Metanephros (tissue), 1 donor: ENCODE measurements around the gene SPATA33. TPM values are rescaled to one million over a fixed set of nuclear protein-coding genes. Genes with fewer than 3 reads are reported as not detected.

Experiments used
- total RNA-seq: library from RNA; depleted of rRNA; stranded (reverse); fragments of >200 nt; gene quantifications from one replicate; pipeline ENCODE4 v1.2.3, GENCODE V29; 2014

SPATA33 gene
- total RNA-seq, result 10.5 TPM

DNA sequence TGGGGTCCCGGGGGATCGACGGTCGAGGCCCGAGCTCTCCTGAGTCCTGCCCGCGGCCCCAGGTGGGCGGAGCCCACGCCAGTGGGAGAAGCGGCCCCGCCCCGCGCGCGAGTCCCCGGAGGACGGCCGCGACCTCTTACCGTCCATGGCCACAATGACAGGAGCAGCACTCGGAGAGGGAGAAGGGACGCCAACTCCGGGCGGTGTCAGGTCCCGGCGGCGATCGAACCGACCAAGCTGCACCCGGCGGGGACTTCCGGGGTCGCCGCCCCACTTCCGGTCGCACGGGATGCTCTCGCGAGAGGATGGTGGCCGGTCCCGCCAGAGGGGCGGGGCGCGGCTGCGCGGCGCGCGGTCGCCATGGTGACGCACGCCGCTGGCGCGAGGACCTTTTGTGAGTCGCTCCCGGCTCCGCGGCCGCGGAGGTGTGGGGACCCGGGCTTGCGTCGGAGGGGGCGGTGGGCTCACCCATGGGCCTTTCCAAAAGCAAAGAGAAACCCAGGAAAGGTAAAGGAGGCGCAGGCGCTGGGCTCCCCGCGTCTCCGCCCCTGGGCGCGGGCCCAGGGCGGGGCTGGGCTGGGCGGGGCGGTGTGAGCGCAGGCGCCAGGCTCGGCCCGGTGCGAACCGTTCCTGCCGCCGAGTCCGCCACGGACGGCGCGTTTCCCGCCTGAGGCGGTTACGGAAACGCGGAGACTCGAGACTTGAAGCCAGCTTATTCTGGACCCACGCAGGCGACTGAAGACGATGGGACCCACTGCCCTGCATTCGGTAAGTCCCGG is at the start of gene SPATA33, which contains the start of gene CHMP1A:
Gene SPATA33 (plus strand): TSS at position 395 of the 779 bp plus-strand sequence. CDS start 76 bp downstream, at position 471.
Gene CHMP1A (minus strand): TSS at position 267 of the 779 bp plus-strand sequence. CDS start 120 bp downstream, at position 147.

DNA sequence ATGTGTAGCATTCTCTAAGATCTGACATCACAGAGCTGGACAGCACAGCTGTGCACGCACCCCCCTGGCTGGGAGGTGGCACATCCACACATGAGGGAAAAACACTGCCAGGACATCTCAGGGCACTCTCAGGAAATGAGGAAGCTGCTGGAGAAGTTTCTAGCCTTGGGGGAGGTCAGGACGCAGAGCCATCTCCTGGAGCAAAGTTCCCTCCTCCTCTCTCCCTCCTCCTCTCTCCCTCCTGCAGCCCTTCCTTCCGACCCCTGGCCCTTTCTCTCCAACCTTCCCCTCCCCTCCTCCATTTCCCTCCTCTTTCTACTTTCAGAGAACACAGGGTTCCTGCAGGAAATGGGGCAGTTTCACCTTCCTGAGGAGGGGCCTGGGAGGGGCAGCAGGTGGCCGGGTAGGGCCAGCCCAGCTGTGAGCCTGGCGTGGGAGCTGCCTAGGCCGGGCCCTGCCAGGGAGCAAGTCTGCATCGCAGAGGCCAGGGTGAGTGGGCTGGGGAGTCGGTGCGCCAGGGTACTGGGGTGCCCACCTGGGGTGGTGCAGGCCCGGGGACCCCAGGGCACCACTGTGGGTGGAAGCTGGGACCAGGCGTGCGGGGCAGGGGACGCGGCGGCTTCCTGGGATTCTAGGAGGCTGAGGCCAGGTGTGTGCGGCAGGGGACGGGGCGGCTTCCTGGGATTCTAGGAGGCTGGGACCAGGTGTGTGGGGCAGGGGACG is 44.2 kb upstream of the SPATA33 start, which contains the start of gene DPEP1:
Gene DPEP1 (plus strand): TSS at position 412 of the 723 bp plus-strand sequence. CDS start 16,769 bp downstream, outside the sequence.

DNA sequence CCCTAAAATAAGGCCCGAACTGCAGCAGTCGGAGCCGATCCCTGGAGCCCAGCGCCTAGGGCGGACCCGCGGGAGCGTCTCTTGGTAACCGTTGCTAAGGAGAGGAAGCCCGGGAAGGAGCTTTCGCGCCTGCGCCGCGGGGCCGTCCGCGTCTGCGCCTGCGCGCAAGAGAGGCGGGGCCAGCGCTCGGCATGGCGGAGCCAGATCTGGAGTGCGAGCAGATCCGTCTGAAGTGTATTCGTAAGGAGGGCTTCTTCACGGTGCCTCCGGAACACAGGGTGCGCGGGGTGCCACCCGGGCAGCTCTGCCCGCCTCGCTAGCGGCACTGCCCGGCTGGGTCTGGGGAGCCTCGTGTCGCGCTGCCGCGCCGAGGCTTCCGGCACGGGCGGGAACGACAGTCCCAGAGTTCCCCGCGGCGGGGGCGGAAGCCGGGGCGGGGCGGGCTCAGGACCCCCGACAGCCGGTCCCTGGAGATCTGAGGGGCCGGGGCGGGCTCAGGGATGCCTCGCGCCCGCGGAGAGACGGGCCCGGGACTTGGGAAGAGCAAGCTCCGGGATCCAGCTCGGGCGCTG is 29.0 kb downstream of the SPATA33 start, which contains the start of gene CDK10:
Gene CDK10 (plus strand): TSS at position 170 of the 572 bp plus-strand sequence. CDS start 22 bp downstream, at position 192.

DNA sequence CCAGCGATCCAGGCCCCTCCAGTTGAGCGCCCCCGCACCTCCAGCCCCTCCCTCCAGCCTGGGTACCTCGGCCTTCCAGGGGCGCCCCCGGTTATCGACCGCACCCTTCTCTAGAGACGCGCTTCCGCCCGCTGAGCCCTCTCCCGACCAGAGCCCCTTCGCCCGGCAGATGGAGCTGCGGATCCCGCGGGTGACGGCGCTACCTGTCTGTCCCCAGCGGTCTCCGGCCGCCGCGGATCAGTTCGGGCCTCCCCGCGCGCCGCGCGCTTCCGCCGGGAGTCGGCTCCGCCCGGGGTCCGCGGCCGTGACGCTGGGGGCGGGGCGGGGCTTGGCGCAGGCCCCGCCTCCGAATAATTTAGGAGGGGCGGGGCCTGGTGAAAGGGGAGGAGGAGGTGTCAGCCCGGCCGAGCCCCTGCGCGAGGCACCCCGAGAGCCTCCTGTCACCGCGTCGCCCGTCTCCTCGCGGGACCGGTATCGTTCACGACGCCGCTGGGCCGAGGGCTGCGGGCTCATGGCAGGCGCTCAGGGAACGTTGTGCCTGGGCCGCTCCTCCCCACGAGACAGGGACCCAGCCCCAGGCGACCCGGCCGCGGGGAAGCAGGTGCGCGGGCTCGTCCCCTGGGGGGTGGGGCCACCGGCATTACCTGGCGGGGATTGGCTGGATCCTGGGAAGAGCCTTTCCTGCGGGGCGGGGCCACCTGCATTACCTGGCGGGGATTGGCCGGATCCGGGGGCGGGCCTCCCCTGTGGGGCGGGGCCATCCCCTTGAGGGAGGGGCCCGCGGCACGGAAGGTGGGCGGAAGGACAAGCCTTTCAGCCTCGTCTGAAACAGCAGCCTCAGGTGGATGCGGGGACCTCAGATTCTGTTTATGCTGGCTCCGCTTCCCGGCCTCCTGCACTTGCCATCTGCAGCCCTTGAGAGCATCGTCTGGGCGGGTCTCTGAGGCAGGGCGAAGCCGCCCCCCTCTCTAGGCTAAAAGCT is 44.1 kb downstream of the SPATA33 start, which contains the start of gene SPATA2L:
Gene SPATA2L (minus strand): TSS at position 281 of the 982 bp plus-strand sequence. CDS start 473 bp downstream, outside the sequence.

Other genes with a start within 250 kb of the SPATA33 start
- 110 TPM for gene ANKRD11, start 167.3 kb upstream of the SPATA33 start, total RNA-seq
- 165 TPM for gene SPG7, start 149.4 kb upstream of the SPATA33 start, total RNA-seq
- 5,169 TPM for gene RPL13, start 97.2 kb upstream of the SPATA33 start, total RNA-seq
- 2.5 TPM for gene CPNE7, start 82.1 kb upstream of the SPATA33 start, total RNA-seq
- 42.4 TPM for gene DPEP1, start 44.2 kb upstream of the SPATA33 start, total RNA-seq
- 58.0 TPM for gene CHMP1A, start 128 bp upstream of the SPATA33 start, total RNA-seq
- gene CDK10, start 28.9 kb downstream of the SPATA33 start, total RNA-seq, result 64.4 TPM
- gene SPATA2L, start 43.9 kb downstream of the SPATA33 start, total RNA-seq, result 14.5 TPM
- 9.9 TPM for gene VPS9D1, start 63.1 kb downstream of the SPATA33 start, total RNA-seq
- 29.6 TPM for gene ZNF276, start 63.7 kb downstream of the SPATA33 start, total RNA-seq
- 20.0 TPM for gene FANCA, start 158.8 kb downstream of the SPATA33 start, total RNA-seq
- gene SPIRE2, start 170.6 kb downstream of the SPATA33 start, total RNA-seq, result 7.9 TPM
- 141 TPM for gene TCF25, start 215.8 kb downstream of the SPATA33 start, total RNA-seq